ENCODE measurements around the gene ZNF892. TPM values are rescaled to one million over a fixed set of nuclear protein-coding genes. Genes with fewer than 3 reads are reported as not detected.

ZNF892 gene
- total RNA-seq, 1 donor from 2014 or later: 2.7 TPM

Other genes starting within 250 kb of the ZNF892 start
- 71.0 TPM for gene MAL, start 181.8 kb upstream of the ZNF892 start, total RNA-seq
- 55.0 TPM for gene MRPS5, start 85.7 kb upstream of the ZNF892 start, total RNA-seq
- gene ZNF514, start 47.7 kb upstream of the ZNF892 start, total RNA-seq: 14.0 TPM
- gene ZNF2, start 41.7 kb upstream of the ZNF892 start, total RNA-seq: 4.2 TPM
- 70.5 TPM for gene PROM2, start 66.9 kb downstream of the ZNF892 start, total RNA-seq
- gene KCNIP3, start 89.8 kb downstream of the ZNF892 start, total RNA-seq: 27.5 TPM
- gene FAHD2A, start 195.2 kb downstream of the ZNF892 start, total RNA-seq: 42.0 TPM